GM23248 (cell line): ENCODE data around the gene KLF15. TPM values are rescaled to one million over a fixed set of nuclear protein-coding genes. Genes with fewer than 3 reads are reported as not detected.

Experiments
- DNase-seq: peaks from one replicate; pipeline ENCODE4 v3.0.0-alpha.2; 2015
- H2AFZ ChIP-seq: fragments of 200-600 bp; sonication (generic); 2 replicates; pipeline ENCODE4 v1.6.1; 2016; ENCODE audit warnings: antibody characterized with exemption
- H3F3A ChIP-seq: fragments of 200-600 bp; sonication (generic); 2 replicates; pipeline ENCODE4 v1.6.1; 2016; ENCODE audit warnings: mild to moderate bottlenecking, antibody characterized with exemption, mixed run types; ENCODE audit not compliant: insufficient read depth
- H3K27ac ChIP-seq: fragments of 200-600 bp; sonication (generic); 2 replicates; pipeline ENCODE4 v1.5.1; 2016; ENCODE audit warnings: mild to moderate bottlenecking
- H3K27me3 ChIP-seq: fragments of 200-600 bp; sonication (generic); replicated peaks from 2 replicates; pipeline ENCODE4 v1.6.1; 2016; ENCODE audit warnings: mild to moderate bottlenecking; ENCODE audit not compliant: insufficient read depth
- H3K36me3 ChIP-seq: fragments of 200-600 bp; sonication (generic); 2 replicates; pipeline ENCODE4 v1.6.1; 2016; ENCODE audit warnings: low read depth, mild to moderate bottlenecking
- H3K4me1 ChIP-seq: fragments of 200-600 bp; sonication (generic); 2 replicates; pipeline ENCODE4 v1.6.1; 2016; ENCODE audit warnings: mild to moderate bottlenecking; ENCODE audit not compliant: insufficient read depth
- H3K4me2 ChIP-seq: fragments of 200-600 bp; sonication (generic); one replicate; pipeline ENCODE4 v1.6.1; 2016; ENCODE audit warnings: mild to moderate bottlenecking; ENCODE audit not compliant: unreplicated experiment
- H3K4me3 ChIP-seq: fragments of 200-600 bp; sonication (generic); 2 replicates; pipeline ENCODE4 v1.5.1; 2016; ENCODE audit warnings: mild to moderate bottlenecking
- H3K79me2 ChIP-seq: fragments of 200-600 bp; sonication (generic); 2 replicates; pipeline ENCODE4 v1.6.1; 2016; ENCODE audit warnings: mild to moderate bottlenecking; ENCODE audit not compliant: insufficient read depth
- H3K9ac ChIP-seq: fragments of 200-600 bp; sonication (generic); 2 replicates; pipeline ENCODE4 v1.6.1; 2016; ENCODE audit warnings: mild to moderate bottlenecking
- H3K9me2 ChIP-seq: fragments of 200-600 bp; sonication (generic); 2 replicates; pipeline ENCODE4 v1.6.1; 2016; ENCODE audit warnings: mixed run types, mild to moderate bottlenecking, moderate library complexity; ENCODE audit not compliant: insufficient read depth
- H3K9me3 ChIP-seq: fragments of 200-600 bp; sonication (generic); one replicate; pipeline ENCODE4 v1.6.1; 2017; ENCODE audit warnings: low read depth
- H4K20me1 ChIP-seq: fragments of 200-600 bp; sonication (generic); 2 replicates; pipeline ENCODE4 v1.6.0; 2016; ENCODE audit not compliant: insufficient read depth
- EZH2 ChIP-seq: fragments of 200-600 bp; sonication (generic); IDR thresholded peaks from 2 replicates; pipeline ENCODE4 v1.6.1; 2018; ENCODE audit warnings: antibody characterized with exemption, mild to moderate bottlenecking; ENCODE audit not compliant: insufficient read depth, poor library complexity, severe bottlenecking
- EZH2phosphoT487 ChIP-seq: fragments of 200-600 bp; sonication (generic); IDR thresholded peaks from 2 replicates; pipeline ENCODE4 v1.6.1; 2018; ENCODE audit warnings: antibody characterized with exemption, moderate library complexity, mild to moderate bottlenecking, low read depth; ENCODE audit not compliant: insufficient read depth
- WGBS, 2 experiments: methylation state at CpG; one replicate each; pipeline ENCODE4 v1.1.6; 2015 to 2017; ENCODE audit warnings: low lambda C conversion rate in 2 of 2, low coverage in 1 of 2; ENCODE audit errors: missing lambda C conversion rate in 2 of 2; 5-methylcytosine and 5-hydroxymethylcytosine counted together
- in situ Hi-C: fragments of 300-500 bp; cut with MboI; formaldehyde crosslinking; loops from 2 replicates; pipeline ENCODE4 v1.15.0; 2020
- polyA plus RNA-seq: library from polyadenylated mRNA; unstranded; fragments of >200 nt; fragmentation: Nextera tagmentation; extraction: Ambion mirVana; gene quantifications from 2 replicates; pipeline ENCODE4 v1.2.1, GENCODE V29; 2016
- total RNA-seq: library from RNA; depleted of rRNA; stranded (reverse); fragments of >200 nt; shearing (Covaris generic); gene quantifications from 2 replicates; pipeline ENCODE4 v1.2.3, GENCODE V29; 2014

Gene KLF15
- total and polyA plus RNA-seq, 2 experiments from 2014 or later: 0.14 to 0.54 TPM

DNA sequence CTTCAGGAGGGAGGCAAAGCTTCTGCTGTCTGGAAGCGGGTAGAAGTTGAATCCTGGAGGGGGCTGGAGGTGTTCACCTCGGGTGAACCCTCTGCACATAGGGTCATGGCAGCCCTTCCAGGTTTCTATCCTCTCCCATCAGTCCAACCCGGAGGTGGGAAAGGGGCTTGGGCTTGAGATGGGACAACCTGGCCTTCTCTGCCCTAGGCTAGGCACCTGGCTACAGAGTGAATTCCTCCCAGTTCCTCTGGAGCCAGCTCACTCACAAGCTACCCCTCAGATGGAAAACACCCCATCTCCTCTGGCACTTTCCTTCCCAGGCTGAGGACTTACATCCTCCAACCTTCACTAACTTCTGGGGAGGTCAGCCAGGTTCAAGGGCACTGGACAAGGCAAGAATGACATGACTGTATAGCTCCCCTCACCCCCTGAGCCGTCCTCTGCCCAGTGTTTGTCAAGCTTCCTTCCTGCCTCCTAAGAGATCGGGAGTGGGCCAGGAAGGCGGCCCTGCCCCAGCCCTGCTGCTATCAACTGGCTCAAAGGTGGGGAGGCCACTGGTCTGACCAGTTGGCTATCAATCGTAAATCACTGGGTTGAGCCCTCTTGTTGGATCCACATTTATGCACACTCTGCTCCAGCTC, 45.8 kb downstream of the KLF15 start:
- WGBS, 2 experiments: 36 to 43% methylated on average over 7 of the region's 7 CpGs
- in situ Hi-C loops: no loop called here
- H3K9me3 ChIP-seq: no peaks in the 10 kb centered on the region
- H4K20me1 ChIP-seq: no peaks in the 10 kb centered on the region
- H3F3A ChIP-seq: no peaks in the 10 kb centered on the region
- H3K4me2 ChIP-seq: no peak overlapping the region
- no peak overlapping the region for H3K9ac ChIP-seq
- no peaks in the 10 kb centered on the region for H3K36me3 ChIP-seq
- DNase-seq: no peak
- H2AFZ ChIP-seq: no peak overlapping the region
- H3K27ac ChIP-seq: no peak overlapping the region
- TF ChIP-seq EZH2 (no peak), EZH2phosphoT487 (no peak)
- H3K27me3 ChIP-seq: no peaks in the 10 kb centered on the region
- H3K9me2 ChIP-seq: no peaks in the 10 kb centered on the region
- H3K79me2 ChIP-seq: no peaks in the 10 kb centered on the region
- H3K4me1 ChIP-seq: no peaks in the 10 kb centered on the region
- H3K4me3 ChIP-seq: no peak overlapping the region

GRCh38 chr3:126310816-126311215, 46.4 kb downstream of the KLF15 start:
- in situ Hi-C loops: no loop called here
- Histone ChIP-seq H3K27ac (no peak overlapping the region), H3K4me2 (no peak overlapping the region), H3K36me3 (no peaks in the 10 kb centered on the region), H3K79me2 (no peaks in the 10 kb centered on the region), H2AFZ (no peak overlapping the region), H3K4me1 (peaks cover 2% of the 10 kb centered on the region; the same call in 1 of the 2 replicates), H3K4me3 (no peak overlapping the region), H3K9me3 (no peaks in the 10 kb centered on the region), H3K27me3 (no peaks in the 10 kb centered on the region), H3K9ac (no peak overlapping the region), H3K9me2 (no peaks in the 10 kb centered on the region), H3F3A (no peaks in the 10 kb centered on the region), H4K20me1 (no peaks in the 10 kb centered on the region)
- no peak for DNase-seq
- no peak for TF ChIP-seq EZH2
- no peak for TF ChIP-seq EZH2phosphoT487
- 66 to 69% methylated on average over 5 of the region's 5 CpGs for WGBS, 2 experiments

DNA sequence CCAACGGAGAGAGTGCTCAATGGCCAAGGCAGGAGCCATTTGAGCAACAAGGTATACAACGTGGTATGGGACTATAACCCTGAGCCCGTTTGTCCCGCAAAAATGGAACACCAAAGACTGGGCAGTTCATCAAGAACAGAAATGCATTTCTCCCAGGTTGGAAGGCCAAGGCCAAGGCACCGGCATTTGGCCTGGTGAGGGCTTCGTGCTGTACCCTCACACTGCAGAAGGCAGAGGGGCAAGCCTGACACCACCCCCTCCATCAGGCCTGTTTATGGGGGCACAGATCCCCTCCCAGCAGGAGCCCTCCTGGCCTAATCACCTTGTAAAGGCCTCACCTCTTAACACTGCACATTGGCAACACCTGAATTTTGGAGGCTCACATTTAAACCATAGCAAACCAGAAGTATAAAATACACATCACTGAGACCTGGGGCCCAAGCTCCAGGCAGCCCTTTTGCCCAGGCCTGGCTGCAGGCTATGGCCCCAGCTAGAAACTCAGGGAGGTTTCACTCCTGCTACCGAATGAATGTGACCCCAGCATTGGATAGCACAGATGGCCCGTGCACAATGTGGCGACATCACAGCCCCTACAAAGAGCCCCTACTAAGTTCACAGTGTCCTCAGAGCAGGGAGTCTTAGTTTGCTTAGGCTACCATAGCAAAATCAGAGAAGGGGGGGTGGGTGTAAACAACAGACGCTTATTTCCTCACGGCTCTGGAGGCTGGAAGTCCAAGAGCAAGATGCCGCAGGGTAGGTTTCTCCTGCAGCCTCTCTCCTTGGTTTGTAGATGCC, 47.1 kb downstream of the KLF15 start:
- WGBS, 2 experiments: 67 to 74% methylated on average over 12 of the region's 12 CpGs
- in situ Hi-C loops: no loop called here

DNA sequence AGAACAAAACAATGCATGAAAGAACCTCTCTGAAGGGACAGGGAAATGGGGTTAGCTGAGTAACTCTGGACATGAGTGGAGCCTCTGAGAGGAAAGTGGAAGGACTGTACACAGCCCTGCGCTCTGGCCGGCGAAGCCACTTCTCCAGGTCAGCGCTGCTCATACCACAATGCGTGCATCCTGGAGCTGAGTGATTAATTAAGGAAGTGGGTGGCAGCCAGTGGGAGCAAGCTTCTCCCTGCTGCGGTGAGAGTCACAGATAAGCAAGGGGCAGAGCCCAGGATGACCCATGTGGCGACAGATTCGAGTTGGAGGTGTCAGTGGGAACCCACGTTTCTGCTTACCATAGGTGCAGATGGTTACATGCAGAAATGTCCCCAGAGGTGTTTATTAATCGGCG, 48.0 kb downstream of the KLF15 start:
- H3K9me2 ChIP-seq: no peaks in the 10 kb centered on the region
- H3K4me1 ChIP-seq: peaks cover 13% of the 10 kb centered on the region
- no peak for DNase-seq
- H3K4me3 ChIP-seq: no peak overlapping the region
- H3K4me2 ChIP-seq: no peak overlapping the region
- no peaks in the 10 kb centered on the region for H3K79me2 ChIP-seq
- no peak overlapping the region for H3K27ac ChIP-seq
- 71 to 75% methylated on average over 11 of the region's 11 CpGs for WGBS, 2 experiments
- no peaks in the 10 kb centered on the region for H4K20me1 ChIP-seq
- H3K36me3 ChIP-seq: no peaks in the 10 kb centered on the region
- no peak overlapping the region for H3K9ac ChIP-seq
- TF ChIP-seq EZH2phosphoT487 (no peak), EZH2 (no peak)
- H2AFZ ChIP-seq: no peak overlapping the region
- H3K9me3 ChIP-seq: no peaks in the 10 kb centered on the region
- H3F3A ChIP-seq: 0 out of 2 replicates have a peak, but pooled peaks cover 4% of the 10 kb centered on the region
- no peaks in the 10 kb centered on the region for H3K27me3 ChIP-seq
- in situ Hi-C loops: no loop called here

More for the DNA sequence above, 47.1 kb downstream of the KLF15 start:
- Histone ChIP-seq H3K9ac (no peak overlapping the region), H3K27me3 (no peaks in the 10 kb centered on the region), H4K20me1 (no peaks in the 10 kb centered on the region), H3K4me3 (no peak overlapping the region), H3K79me2 (no peaks in the 10 kb centered on the region), H3K27ac (no peak overlapping the region), H3F3A (no peaks in the 10 kb centered on the region), H3K36me3 (no peaks in the 10 kb centered on the region), H3K9me3 (no peaks in the 10 kb centered on the region), H3K4me2 (no peak overlapping the region), H3K9me2 (no peaks in the 10 kb centered on the region), H2AFZ (no peak overlapping the region), H3K4me1 (peaks cover 9% of the 10 kb centered on the region)
- TF ChIP-seq EZH2phosphoT487 (no peak), EZH2 (no peak)
- DNase-seq: no peak
